ENCODE measurements around the gene FANK1. TPM values are rescaled to one million over a fixed set of nuclear protein-coding genes. Genes with fewer than 3 reads are reported as not detected.
A peak's percentile ranks its signal among the peaks of the same experiment; 100 is the strongest.
"Not testable (repeated sequence)": the region's sequence is repeated elsewhere in the genome, so short reads cannot be mapped to it uniquely, and the experiment has no call there.

Gene FANK1
- total RNA-seq, 1 experiment from 2014 or later, result 8.2 TPM

DNA sequence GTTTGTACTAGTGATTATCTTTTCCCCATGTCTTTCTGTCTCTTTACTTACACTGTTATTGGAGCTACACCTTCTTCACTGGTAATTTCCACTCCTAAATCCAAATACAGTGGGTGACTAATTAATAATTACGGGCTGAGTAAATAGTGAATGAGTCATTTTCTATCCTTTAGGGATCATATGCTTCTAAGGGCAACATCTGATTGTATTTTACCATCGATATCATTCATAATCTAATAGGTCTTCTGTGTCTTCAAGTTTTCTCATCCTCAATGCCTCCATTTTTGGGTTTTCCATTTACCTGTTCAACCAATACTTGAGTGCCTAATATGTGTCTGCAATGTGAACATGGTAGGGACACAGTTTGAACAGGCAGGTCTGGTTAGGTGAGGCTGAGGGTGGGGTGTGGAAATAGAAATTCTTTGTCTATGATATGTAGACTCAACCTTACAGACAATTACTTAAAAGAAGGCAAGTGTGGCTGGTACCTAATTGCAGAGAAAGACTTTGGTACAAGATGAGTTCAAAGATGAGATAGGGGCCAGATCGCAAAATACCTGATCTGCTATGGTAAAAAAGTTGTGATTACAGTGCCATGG, 9.4 kb upstream of the FANK1 start:
- no peak for DNase-seq (ENCODE audit: low spot score)

DNA sequence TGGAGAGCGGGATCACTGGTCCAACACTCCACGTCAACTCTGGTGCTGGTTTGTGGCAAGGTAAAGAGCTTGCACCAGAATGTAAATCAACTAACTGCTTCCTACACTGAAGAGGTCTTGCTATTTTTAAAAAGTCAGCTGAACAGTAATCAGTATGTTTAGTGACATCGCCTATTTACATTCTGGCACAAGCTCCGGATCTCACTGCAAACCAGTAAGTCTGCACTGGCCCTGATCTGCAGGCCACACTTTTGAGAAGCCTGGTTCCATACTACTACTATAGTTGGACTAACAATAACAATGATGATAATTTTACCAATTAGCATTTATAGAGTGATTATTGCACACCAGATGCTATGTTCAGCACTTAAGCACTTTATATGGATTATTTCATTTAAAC, 6.9 kb upstream of the FANK1 start:
- DNase-seq (ENCODE audit: low spot score), result not testable (repeated sequence)

DNA sequence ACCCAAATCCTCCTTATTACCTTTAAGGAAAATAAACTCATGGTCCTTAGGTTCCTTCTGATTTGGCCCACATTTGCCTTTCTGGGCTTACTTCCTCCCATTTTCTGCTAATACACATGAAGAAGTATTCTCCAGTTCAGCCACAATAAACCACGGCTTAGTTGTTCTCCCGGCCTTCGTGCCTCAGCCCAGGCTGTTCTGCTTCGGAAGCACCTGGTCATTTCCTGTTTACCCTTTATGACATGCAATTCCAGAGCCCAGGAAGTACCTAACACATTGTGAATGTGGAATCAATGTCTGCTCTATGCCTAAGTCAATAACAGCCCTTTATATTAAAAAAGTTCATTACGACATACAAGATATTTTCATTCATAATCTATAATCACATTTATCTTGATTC, 4.0 kb upstream of the FANK1 start:
- DNase-seq (ENCODE audit: low spot score), result not testable (repeated sequence)

DNA sequence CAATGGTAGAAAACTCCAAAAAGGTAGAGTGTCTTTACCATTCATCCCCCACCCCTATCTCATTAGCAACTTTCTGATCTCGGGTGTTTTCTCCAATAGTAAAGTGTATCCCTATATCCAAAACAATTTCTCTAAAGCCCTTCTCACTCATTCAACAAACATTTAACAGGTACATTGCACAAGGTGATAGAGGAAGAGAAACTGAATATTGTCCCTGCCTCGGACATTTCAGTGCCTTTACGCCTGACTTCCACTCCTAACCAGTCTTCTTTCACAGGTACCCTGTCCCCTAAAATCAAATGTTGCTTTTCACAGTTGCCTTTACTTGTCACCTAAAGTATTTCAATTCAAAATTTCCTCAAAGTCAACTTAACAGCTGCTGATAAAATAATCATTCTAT, 2.2 kb upstream of the FANK1 start:
- not testable (repeated sequence) for DNase-seq (ENCODE audit: low spot score)

DNA sequence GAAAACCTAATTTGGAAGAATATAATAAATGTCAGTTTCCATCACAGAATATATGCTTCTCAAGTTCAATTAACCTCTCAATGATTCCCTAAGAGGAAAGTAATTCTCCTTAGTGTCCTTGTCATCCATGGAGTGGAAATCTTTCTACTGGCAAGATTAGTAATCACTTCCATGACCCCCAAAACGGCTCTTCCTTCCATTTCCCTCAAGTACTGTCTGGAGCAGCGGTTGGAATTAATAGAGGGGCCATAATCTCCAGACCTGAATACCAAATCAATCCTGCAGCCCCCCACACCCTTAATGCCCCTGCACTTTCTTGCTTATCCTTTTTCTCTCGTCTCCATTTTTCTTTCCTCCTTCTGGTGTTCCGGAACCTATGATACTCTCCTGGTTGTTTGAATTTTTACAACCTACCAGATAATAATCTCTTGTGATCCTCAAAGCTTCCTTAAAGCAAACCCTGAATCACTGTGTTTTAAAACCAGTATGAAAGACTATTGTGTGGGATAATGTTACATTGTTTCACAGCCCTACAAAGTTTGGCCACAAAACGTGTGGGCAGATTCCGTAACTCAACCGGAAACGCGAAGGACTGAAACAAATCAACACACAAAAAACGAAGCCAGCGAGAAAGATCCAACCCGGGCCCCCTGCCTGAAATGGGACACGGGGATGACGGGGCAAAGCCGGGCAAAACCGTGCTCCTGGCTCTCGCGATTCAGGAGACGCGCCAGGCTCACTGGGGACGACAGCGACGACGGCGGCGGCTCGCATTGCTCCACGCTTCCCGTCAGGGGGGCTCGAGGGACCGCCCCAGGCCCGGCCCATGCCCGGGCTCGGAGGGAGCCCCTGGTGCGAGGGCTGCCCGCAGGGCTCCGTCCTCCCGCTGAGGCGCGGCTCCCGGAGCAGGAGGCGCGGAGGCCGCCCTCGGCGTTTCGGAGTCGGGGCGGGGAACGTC, 955 bp upstream of the FANK1 start:
- peak; percentile 28 for DNase-seq (ENCODE audit: low spot score)

DNA sequence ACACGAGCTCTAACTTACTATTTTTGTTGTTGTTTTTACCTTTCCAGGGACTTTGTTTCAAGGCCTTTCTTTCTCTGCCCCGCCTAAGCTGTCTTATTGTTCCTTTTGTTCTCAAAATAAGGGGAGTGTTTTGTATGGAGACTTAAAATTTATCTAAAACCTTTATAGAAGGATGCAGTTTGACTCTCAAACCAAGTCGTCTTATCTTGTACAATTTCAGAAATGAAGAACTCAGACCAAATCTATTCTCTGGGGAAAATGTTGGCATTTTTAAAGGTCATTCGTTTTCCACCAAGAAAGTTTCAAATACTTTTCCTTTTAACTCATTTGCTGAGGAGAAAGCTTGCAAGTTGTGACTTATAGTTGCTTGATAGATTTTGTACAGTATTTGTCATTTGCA, 953 bp downstream of the FANK1 start:
- DNase-seq (ENCODE audit: low spot score), result not testable (repeated sequence)

DNA sequence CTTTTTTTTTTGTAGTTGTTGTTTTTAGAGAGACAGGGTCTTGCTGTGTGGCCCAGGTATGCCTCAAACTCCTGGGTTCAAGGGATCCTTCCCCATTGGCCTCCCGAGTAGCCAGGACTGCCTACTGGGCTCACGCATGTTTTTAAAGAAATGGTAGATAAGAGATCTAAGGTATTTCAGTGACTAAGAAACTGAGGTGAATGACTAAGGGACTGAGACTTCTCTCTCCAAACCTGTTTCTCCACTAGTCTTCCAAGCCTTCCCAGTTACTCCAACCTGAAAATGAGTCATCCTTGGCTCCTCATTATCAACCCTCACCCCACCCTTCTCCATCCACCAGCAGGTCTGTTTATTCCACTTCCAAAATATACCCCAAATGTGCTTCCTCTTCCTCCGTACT, 4.6 kb downstream of the FANK1 start:
- peak; percentile 63 for DNase-seq (ENCODE audit: low spot score)

DNA sequence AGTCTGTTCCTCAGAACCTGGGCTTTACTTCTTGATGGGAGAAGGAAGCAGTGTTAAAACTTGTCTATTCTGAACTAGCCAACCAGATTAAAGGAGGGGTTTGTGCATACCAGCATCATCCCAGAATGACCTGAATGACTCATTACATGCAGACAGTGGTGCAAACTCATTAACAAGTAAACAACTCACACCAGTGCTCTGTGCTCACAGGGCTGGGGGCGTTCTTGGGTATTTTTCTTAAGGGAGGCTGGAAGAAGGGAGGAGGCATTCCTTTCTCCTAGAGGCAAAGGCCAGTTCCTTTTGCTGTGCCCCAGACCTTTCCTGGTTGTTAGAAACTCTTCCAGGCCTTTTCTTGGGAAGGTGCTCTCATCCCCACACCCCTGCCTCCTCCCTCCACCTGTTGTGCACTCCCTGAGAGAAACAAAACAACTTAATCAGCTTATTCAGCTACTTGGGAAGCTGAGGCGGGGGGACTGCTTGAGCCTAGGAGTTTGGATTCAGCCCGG, 6.8 kb downstream of the FANK1 start:
- peak; percentile 27 for DNase-seq (ENCODE audit: low spot score)

DNA sequence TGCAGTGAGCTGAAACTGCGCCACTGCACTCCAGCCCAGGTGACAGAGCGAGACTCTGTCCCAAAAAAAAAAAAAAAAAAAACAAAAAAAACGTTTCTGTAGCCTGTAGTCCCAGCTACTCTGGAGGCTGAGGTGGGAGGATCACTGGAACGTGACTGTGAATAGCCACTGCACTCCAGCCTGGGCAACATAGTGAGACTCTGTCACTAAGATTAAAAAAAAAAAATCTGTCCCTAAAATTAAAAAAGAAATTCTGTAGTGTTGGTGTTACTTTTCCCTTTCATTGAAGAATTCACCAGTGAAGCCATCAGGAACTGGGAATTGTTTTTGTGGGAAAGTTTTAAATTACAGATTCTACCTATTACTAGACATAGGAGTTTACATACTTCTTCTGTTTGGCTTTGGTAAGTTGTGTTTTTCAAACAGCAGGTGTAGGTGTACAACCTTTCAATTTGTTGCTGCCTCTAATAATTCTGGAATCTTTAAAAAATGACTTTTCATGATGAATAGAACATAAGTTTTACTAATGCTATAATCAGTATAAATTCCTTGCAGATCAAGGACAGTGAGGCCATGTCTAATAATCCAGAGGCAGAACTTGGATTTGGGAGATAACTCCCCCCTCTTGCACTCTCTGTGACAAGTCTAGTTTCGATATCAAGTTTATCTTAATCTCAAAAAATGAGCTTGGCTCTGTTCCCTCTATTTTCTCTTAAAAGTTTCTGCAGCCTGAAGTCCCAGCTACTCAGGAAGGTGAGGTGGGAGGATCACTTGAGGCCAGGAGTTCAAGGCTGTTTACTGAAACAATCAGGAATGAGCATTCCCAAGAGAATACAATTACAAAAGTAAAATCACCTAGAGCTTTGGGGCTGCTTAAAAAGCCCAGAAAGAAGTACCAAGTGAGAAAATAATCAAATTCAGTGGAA, 9.0 kb downstream of the FANK1 start:
- DNase-seq (ENCODE audit: low spot score), result not testable (repeated sequence)

DNA sequence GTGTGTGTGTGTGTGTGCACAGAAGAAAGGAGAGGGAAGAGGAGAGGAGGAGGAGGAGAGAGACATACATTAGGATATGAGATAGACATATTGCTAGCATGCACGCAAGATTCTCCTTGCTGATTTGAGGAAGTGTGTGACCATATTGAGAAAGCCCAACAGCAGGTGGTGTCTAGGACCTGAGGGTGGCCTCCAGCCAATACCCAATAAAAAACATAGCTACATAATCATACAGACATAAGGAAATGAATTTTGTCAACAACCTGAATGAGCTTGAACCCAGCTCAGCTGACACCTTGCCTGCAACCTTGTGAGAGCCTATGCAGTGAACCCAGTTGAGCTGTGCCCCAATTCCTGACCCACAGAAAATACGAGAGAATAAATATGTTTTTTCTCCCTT, 11.2 kb downstream of the FANK1 start:
- not testable (repeated sequence) for DNase-seq (ENCODE audit: low spot score)

DNA sequence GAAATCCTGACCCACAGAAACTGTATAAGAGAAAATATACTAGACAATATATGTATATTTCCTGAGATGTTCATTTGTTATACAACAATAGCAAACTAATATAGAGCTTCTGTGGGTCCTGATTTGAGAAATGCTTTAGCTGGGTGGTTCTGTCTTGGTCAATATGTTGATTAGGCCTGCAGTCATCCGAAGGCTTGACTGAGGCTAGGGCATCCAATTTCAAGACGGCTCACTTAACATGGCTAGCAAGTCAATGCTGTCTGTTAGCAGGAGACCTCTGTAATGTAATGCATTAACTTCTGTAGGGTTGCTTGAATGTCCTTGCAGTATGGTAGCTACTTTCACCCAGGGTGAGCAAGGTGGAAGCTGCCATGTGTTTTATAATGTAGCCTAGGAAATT, 12.4 kb downstream of the FANK1 start:
- not testable (repeated sequence) for DNase-seq (ENCODE audit: low spot score)

DNA sequence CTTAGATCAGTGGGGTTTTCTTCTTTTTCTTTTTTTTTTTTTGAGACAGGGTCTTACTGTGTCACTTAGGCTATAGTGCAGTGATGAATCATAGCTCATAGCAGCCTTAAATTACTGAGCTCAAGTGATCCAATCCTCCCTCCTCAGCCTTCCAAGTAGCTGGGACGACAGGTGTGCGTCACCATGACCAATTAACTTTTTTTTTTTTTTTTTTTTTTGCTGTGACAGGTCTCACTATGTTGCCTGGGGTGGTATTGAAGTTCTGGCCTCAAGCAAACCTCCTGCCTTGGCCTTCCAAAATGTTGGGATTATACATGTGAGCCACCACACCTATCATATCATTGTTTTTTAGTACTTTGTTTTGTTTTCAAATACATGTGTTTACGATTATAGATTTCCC, 13.1 kb downstream of the FANK1 start:
- DNase-seq (ENCODE audit: low spot score), result not testable (repeated sequence)

DNA sequence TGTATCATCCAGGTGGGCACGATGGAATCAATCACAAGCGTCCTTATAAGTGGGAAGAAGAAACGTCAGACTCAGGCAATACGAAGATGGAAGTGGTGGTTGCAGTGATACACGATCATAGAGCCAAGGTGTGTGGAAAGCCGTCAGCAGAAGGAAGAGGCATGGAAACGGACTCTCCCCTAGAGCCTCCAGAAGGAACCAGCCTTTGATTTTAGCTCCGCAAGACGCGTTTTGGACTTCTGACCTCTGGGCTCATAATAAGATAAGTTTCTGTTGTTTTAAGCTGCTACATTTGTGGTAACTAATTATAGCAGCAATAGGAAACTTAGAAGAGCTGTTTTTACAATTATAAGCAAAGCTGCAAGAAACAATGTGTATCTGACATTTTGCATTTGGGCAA, 14.8 kb downstream of the FANK1 start:
- no peak for DNase-seq (ENCODE audit: low spot score)

DNA sequence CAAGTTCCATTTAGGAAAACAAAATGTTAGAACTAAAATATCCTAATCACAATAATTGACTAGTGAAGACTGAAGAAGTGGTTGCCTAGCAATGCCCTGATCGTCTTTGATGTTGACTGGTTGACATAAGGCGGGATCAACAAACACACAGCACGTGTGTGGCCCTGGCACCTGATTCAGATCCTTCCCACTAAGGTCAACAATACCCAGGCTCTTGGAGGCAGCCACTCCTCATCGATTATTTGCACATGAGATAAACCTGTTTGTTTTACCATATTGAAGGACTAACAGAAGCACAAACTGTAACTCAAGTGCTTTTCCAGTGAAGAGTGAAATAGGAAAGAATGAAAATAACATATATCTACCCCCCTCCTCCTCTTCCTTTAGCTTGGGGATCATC, 15.6 kb downstream of the FANK1 start:
- DNase-seq (ENCODE audit: low spot score), result no peak

DNA sequence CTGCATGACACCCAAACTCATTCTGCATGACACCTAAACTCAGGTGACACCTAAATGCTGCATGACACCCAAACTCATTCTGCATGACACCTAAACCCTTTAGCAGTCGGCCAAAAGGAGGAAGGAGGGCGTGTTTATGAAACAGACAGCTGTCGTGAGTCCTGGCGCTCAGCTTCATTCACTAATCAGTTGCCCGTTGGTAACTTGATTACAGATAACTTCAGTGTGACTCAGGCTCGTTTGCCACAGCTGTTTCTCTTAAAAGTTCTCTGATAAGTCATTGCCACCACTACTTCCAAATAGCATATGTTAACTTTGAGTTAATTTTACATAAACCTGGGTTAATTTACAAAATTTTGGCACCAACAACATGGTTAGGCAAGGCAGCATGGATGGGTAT, 16.9 kb downstream of the FANK1 start:
- DNase-seq (ENCODE audit: low spot score), result not testable (repeated sequence)

DNA sequence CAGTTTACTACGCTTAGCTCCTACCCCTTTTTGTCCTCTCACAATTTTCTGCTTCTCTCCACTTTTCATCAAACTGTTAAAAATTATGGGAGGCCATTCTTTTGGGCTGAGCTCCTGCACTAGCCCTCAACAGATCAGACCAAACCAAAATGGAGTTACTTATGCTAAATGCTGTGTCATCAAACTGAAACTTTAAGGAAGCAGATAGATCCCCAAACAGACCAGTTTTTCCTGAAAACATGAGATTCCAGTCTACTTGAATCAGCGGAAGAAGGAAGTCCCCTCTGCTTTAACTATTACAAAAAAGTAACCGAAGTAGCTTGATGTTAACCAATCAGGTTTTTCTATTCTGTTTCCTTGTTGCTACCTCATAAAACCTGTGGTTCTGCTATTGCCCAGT, 20.6 kb downstream of the FANK1 start:
- no peak for DNase-seq (ENCODE audit: low spot score)

DNA sequence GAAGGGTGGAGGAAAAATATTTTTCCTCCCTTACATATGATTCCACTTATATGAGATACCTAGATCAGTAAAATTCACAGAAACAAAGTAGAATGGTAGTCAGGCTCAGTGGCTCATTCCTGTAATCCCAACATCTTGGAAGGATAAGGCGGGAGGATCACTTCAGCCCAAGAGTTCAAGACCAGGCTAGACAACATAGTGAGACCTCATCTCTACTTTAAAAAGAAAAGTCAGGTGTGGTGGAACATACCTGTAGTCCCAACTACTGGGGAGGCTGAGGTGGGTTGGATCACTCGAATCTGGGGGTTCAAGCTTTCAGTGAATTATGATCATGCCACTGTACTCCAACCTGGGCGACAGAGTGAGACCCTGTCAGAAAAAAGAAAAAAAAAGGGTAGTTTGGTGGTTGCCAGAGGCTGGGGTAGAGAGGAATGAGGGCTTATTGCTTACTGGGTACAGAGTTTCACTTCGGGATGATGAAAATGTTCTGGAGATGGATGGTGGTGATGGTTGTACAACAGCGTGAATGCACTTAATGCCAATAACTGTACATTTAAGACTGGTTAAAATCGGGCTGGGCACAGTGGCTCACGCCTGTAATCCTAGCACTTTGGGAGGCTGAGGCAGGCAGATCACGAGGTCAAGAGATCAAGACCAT, 21.5 kb downstream of the FANK1 start:
- DNase-seq (ENCODE audit: low spot score), result not testable (repeated sequence)

DNA sequence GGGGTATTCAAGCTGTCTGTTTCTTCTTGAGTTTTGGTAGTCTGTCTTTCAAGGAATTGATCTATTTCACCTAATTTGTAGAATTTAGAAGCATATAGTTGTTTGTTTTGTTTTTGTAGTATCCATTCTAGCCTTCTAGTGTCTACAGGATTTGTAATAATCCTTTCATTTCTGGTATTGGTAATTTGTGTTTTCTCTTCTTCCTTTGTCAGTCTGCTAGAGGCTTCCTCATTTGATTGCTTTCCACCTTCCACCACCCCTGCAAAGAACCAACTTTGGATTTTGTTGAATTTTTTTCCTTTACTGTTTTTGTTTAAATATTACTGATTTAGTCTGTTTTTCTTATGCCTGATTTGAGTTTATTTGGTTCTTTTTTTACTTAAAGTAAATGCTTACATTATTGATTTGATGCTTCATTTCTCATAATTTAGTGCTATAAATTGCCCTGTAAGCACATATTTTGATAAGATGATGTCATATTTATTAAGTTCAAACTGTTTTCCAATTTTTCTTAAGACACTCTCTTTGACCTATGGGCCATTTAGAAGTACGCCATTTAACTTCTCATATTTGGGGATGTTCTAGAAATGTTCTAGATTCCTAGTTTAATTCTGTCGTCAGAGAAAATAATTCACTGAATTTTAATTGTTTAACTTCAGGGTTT, 25.4 kb downstream of the FANK1 start:
- not testable (repeated sequence) for DNase-seq (ENCODE audit: low spot score)

DNA sequence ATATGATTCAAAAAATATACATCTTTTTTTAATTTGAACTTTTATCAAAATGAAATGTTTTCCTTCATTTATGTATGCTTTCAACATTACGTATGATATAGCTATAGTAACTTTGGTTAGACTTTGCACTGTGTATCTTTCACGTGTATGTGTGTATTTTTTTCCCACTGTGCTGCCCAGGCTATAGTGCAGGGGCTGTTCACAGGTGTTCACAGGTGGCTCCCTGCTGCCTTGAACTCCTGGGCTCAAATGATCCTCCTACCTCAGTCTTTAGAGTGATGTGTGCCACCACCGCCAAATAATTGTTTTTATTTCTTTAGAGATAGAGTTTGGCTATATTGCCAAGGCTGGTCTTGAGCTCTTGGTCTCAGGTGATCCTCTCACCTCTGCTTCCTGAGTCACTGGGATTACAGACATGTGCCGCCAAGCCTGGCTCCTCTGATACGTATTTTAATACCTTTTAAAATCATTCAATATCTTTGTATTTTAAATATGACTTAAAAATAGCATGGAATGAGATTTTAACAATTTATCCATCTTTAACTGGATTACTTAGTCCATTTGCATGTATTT, 29.0 kb downstream of the FANK1 start:
- DNase-seq (ENCODE audit: low spot score), result no peak

DNA sequence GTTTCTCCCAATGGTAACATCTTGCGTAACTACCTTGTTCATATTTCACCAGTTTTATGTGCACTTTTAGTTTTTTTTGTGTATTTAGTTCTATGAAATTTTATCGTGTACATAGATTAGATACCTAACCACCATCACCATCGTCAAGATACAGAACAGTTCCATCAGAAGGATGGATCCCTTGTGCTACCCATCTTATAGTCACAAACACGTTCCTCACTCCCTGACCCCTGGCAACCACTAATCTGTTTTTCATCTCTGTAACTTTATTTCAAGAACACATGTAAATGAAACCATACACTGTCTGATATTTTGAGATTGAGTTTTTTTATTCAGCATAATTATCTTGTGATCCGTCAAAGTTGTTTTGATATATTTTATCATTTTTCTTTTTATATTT, 29.9 kb downstream of the FANK1 start:
- no peak for DNase-seq (ENCODE audit: low spot score)
